Measurements from ENCODE around the gene MBP.
A peak's percentile ranks its signal among the peaks of the same experiment; 100 is the strongest.

MBP gene

GRCh38 chr18:77151033-77151771, 18.6 kb upstream of the MBP start:
- no peak for DNase-seq

GRCh38 chr18:77150588-77150987, 18.0 kb upstream of the MBP start:
- DNase-seq, result no peak

- DNase-seq, result no peak
These were observed 15.7 kb upstream of the MBP start for GRCh38 chr18:77148289-77148688.

- DNase-seq, result no peak
These were observed 14.9 kb upstream of the MBP start for GRCh38 chr18:77147418-77147852.

GRCh38 chr18:77146249-77147080, 13.9 kb upstream of the MBP start:
- DNase-seq, result no peak

GRCh38 chr18:77145364-77145901, 12.8 kb upstream of the MBP start:
- no peak for DNase-seq

- DNase-seq, result no peak
These were observed 12.0 kb upstream of the MBP start for GRCh38 chr18:77144451-77145118.

GRCh38 chr18:77144046-77144445, 11.5 kb upstream of the MBP start:
- DNase-seq, result no peak

- DNase-seq, result no peak
These were observed 10.6 kb upstream of the MBP start for GRCh38 chr18:77143196-77143595.

- no peak for DNase-seq
These were observed 9.0 kb upstream of the MBP start for GRCh38 chr18:77141401-77142118.

GRCh38 chr18:77140439-77141109, 8.0 kb upstream of the MBP start:
- peak in 1 of 2 experiments; percentile 9 for DNase-seq

- DNase-seq, result no peak
These were observed 7.4 kb upstream of the MBP start for GRCh38 chr18:77140030-77140429.

- no peak for DNase-seq
These were observed 7.0 kb upstream of the MBP start for GRCh38 chr18:77139619-77140018.

- DNase-seq, result no peak
These were observed 5.7 kb upstream of the MBP start for GRCh38 chr18:77138270-77138669.

GRCh38 chr18:77137851-77138250, 5.3 kb upstream of the MBP start:
- no peak for DNase-seq

GRCh38 chr18:77136871-77137665, 4.5 kb upstream of the MBP start:
- no peak for DNase-seq

- no peak for DNase-seq
These were observed 3.6 kb upstream of the MBP start for GRCh38 chr18:77136076-77136718.

GRCh38 chr18:77135339-77136075, 2.9 kb upstream of the MBP start:
- DNase-seq, result no peak

- no peak for DNase-seq
These were observed 2.0 kb upstream of the MBP start for GRCh38 chr18:77134611-77135010.

Data from activated CD4-positive, alpha-beta T cell treated with anti-CD3 and anti-CD28 coated beads, Interleukin-2, amount 50 U/mL, for 4 hours (primary cell).